ENCODE results near the gene FDX1. TPM values are rescaled to one million over a fixed set of nuclear protein-coding genes. Genes with fewer than 3 reads are reported as not detected.

The FDX1 gene
- total and polyA plus RNA-seq, 3 experiments from 2014 or later = 13.8 to 19.0 (median 14.4) TPM

DNA sequence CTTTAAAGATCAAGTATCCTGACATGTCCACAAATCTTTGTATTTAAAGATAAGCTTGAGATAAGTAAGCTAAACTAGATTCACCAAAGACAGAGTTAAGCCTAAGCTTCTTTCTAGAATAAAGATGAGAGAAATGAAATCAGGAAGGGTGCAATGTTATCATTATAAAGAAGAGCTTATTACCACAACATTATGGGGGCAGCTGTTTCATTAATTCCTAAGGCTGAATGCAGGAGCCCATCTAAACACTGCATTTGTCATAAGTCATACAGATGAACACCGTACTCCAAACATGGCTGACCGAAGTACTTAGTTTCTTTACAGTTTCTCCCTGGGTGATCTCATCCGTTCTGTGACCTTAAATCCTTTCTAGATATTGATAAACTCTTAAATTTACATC lies 16.3 kb downstream of the FDX1 start:
- Histone ChIP-seq H3K4me3 (ENCODE audit: low read length) (no peak overlapping the region), H3K9me3 (ENCODE audit: low read length) (no peaks in the 10 kb centered on the region), H3K27ac (ENCODE audit: low read depth, low read length) (no peak overlapping the region), H3K36me3 (ENCODE audit: insufficient read depth, low read length) (peaks cover 4% of the 10 kb centered on the region), H3K4me1 (ENCODE audit: insufficient read depth, low read length) (no peaks in the 10 kb centered on the region), H3K27me3 (ENCODE audit: insufficient read depth, low read length, poor library complexity, severe bottlenecking) (no peaks in the 10 kb centered on the region)
- CTCF ChIA-PET = interaction anchor here (1.2 to 3.3 kb wide), 2 partner anchors 11 to 17 kb away, joined by 4 to 17 read pairs; partner anchors contain the start of gene FDX1
- H3K9me3 Mint-ChIP-seq = peaks cover 0 to 2% (median 0%) of the 10 kb centered on the region in 5 donors
- no peak overlapping the region for H3K4me3 Mint-ChIP-seq
- POLR2A ChIA-PET = no interaction called here
- H3K27me3 Mint-ChIP-seq = no peaks in the 10 kb centered on the region
- H3K27ac Mint-ChIP-seq = no peak overlapping the region
- H3K36me3 Mint-ChIP-seq = peaks cover 15 to 56% (median 21%) of the 10 kb centered on the region in 3 donors
- no peak for DNase-seq
- peaks cover 28 to 46% (median 46%) of the 10 kb centered on the region in 3 donors for H3K4me1 Mint-ChIP-seq

DNA sequence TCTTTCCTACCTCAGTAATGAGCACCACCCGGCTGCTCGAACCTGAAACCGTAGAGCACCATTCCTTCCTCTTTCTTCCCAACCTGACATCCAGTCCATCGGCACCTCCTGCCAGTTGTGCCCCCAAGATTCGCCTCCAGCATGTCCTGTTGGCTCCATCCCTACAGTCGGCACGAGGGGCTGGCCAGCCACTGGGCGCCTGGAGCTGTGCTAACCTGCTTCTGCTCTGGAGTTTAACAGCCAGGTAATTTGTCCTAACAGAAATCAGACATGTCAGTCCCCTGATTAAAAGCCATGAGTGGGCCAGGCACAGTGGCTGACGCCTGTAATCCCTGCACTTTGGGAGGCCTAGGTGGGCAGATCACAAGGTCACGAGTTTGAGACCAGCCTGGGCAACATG lies 16.8 kb downstream of the FDX1 start:
- no peak for DNase-seq

DNA sequence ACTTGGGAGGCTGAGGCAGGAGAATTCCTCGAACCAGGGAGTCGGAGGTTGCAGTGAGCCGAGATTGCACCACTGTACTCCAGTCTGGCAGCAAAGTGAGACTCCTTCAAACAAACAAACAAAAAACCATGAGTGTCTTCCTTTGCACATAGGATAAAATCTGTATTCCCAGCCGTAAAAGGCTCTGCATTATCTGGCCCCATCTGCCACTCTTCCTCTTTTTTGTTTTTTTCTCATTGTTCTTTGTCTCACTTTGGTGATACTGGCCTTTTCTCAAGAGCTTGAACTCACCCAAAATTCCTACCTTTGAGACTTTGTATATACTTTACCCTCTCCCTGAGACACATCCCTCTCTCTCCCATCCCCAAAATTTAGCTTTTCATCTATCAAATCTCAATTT lies 17.6 kb downstream of the FDX1 start:
- Histone ChIP-seq H3K27ac (ENCODE audit: low read depth, low read length) (no peak overlapping the region), H3K4me3 (ENCODE audit: low read length) (no peak overlapping the region), H3K27me3 (ENCODE audit: insufficient read depth, low read length, poor library complexity, severe bottlenecking) (no peaks in the 10 kb centered on the region), H3K9me3 (ENCODE audit: low read length) (no peaks in the 10 kb centered on the region), H3K36me3 (ENCODE audit: insufficient read depth, low read length) (no peaks in the 10 kb centered on the region), H3K4me1 (ENCODE audit: insufficient read depth, low read length) (peaks cover 4% of the 10 kb centered on the region)
- ChIA-PET CTCF (interaction anchor here (0.9 to 3.3 kb wide), 3 partner anchors 13 to 783 kb away, joined by 3 to 17 read pairs (median 3); no protein-coding TSS in a partner anchor), POLR2A (no interaction called here)
- DNase-seq = no peak
- no peaks in the 10 kb centered on the region for H3K9me3 Mint-ChIP-seq
- H3K4me3 Mint-ChIP-seq = no peak overlapping the region
- no peaks in the 10 kb centered on the region for H3K27me3 Mint-ChIP-seq
- H3K27ac Mint-ChIP-seq = peak overlapping the region in 1 of 8 donors; percentile 7
- peaks cover 13 to 49% (median 18%) of the 10 kb centered on the region in 3 donors for H3K36me3 Mint-ChIP-seq
- peaks cover 30 to 49% (median 46%) of the 10 kb centered on the region in 3 donors for H3K4me1 Mint-ChIP-seq

More for the DNA sequence above, 16.8 kb downstream of the FDX1 start:
- Histone ChIP-seq H3K27ac (ENCODE audit: low read depth, low read length) (no peak overlapping the region), H3K36me3 (ENCODE audit: insufficient read depth, low read length) (no peaks in the 10 kb centered on the region), H3K4me1 (ENCODE audit: insufficient read depth, low read length) (peaks cover 4% of the 10 kb centered on the region), H3K4me3 (ENCODE audit: low read length) (no peak overlapping the region), H3K9me3 (ENCODE audit: low read length) (no peaks in the 10 kb centered on the region), H3K27me3 (ENCODE audit: insufficient read depth, low read length, poor library complexity, severe bottlenecking) (no peaks in the 10 kb centered on the region)
- ChIA-PET CTCF (interaction anchor here (1.2 to 3.3 kb wide), 2 partner anchors 12 to 17 kb away, joined by 4 to 17 read pairs; partner anchors contain the start of gene FDX1), POLR2A (no interaction called here)
- Mint-ChIP-seq H3K4me3 (no peak overlapping the region), H3K27me3 (no peaks in the 10 kb centered on the region), H3K9me3 (no peaks in the 10 kb centered on the region), H3K36me3 (peaks cover 10 to 55% (median 17%) of the 10 kb centered on the region in 3 donors), H3K27ac (peak overlapping the region in 2 of 8 donors; percentile 43 to 77), H3K4me1 (peaks cover 28 to 46% (median 46%) of the 10 kb centered on the region in 3 donors)

DNA sequence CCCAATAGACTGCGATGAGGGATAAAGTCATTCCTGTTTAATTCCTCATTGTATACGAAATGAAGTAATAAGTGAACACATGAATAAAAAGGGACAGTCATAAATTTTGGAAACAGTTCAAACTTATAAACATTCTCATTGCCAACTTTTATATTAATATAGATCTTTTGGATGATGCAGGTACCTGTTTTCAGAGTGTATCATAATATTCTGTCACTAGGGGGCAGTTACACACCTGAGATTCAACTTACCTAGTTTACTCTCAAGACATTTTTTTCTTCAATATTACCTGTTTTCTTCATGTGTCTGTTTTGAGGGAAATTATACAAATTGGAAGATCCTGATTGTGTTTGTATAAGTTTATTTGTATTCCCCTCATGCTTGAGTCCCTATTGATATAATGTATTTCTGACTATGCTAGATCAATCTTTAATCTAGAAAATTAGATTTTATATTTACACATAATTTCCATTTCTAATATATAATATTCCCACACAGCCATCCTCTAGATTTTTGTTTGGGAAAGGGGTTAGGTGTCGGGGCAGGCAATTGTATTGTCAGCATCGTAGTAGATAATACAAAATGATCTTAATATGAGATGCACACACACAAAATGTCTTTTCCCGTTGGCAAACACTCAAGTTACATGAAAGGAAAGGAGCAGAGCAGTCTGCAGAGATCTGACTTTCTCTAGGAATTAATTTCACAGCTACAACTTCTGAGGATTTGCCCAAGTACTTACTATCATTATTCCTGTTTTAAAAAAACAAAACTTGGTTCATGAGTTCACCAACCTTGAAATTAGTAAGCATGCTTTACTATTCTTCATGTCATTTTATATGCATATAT lies 18.4 kb downstream of the FDX1 start:
- H3K36me3 Mint-ChIP-seq = peaks cover 11 to 44% (median 13%) of the 10 kb centered on the region in 3 donors
- no peak overlapping the region for H3K4me3 Mint-ChIP-seq
- Histone ChIP-seq H3K27ac (ENCODE audit: low read depth, low read length) (no peak overlapping the region), H3K36me3 (ENCODE audit: insufficient read depth, low read length) (no peaks in the 10 kb centered on the region), H3K4me1 (ENCODE audit: insufficient read depth, low read length) (peaks cover 4% of the 10 kb centered on the region), H3K9me3 (ENCODE audit: low read length) (no peaks in the 10 kb centered on the region), H3K4me3 (ENCODE audit: low read length) (no peak overlapping the region), H3K27me3 (ENCODE audit: insufficient read depth, low read length, poor library complexity, severe bottlenecking) (no peaks in the 10 kb centered on the region)
- H3K4me1 Mint-ChIP-seq = peaks cover 30 to 49% (median 46%) of the 10 kb centered on the region in 3 donors
- no peaks in the 10 kb centered on the region for H3K27me3 Mint-ChIP-seq
- H3K9me3 Mint-ChIP-seq = no peaks in the 10 kb centered on the region
- H3K27ac Mint-ChIP-seq = peak overlapping the region in 1 of 8 donors; percentile 7
- ChIA-PET POLR2A (interaction anchor here (1.2 kb wide), 1 partner anchor 15 kb away, joined by 4 read pairs; no protein-coding TSS in a partner anchor), CTCF (interaction anchor here (0.6 to 1.4 kb wide), 4 partner anchors 13 to 782 kb away, joined by 3 read pairs; no protein-coding TSS in a partner anchor)
- peak in 1 of 5 donors; percentile 6 for DNase-seq

DNA sequence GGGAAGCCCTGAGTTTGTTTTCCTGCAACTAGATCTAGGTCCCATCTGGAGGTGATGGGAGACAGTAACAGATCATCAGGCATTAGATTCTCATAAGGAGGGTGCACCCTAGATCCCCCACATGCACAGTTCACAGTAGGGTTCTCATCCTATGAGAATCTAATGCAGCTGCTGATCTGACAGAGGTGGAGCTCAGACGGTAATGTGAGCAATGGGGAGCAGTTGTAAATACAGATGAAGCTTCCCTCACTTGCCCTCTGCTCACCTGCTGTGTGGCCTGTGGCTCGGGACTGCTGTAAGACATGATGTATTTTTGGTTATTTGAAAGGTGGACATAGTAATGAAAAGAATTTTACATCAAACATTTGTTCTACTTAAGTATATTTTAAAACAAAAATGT lies 20.5 kb downstream of the FDX1 start:
- Mint-ChIP-seq H3K4me3 (no peak overlapping the region), H3K27me3 (no peaks in the 10 kb centered on the region), H3K27ac (peak overlapping the region in 1 of 8 donors; percentile 44), H3K4me1 (peaks cover 39 to 55% (median 54%) of the 10 kb centered on the region in 3 donors), H3K36me3 (peaks cover 5 to 34% (median 11%) of the 10 kb centered on the region in 3 donors), H3K9me3 (no peaks in the 10 kb centered on the region)
- H3K27me3 ChIP-seq (ENCODE audit: insufficient read depth, low read length, poor library complexity, severe bottlenecking) = no peaks in the 10 kb centered on the region
- ChIA-PET CTCF (interaction anchor here (1.9 kb wide), 1 partner anchor 15 kb away, joined by 6 read pairs; no protein-coding TSS in a partner anchor), POLR2A (no interaction called here)
- H3K4me1 ChIP-seq (ENCODE audit: insufficient read depth, low read length) = peaks cover 12% of the 10 kb centered on the region
- no peaks in the 10 kb centered on the region for H3K36me3 ChIP-seq (ENCODE audit: insufficient read depth, low read length)
- no peak overlapping the region for H3K4me3 ChIP-seq (ENCODE audit: low read length)
- no peaks in the 10 kb centered on the region for H3K9me3 ChIP-seq (ENCODE audit: low read length)
- no peak overlapping the region for H3K27ac ChIP-seq (ENCODE audit: low read depth, low read length)
- DNase-seq = no peak

DNA sequence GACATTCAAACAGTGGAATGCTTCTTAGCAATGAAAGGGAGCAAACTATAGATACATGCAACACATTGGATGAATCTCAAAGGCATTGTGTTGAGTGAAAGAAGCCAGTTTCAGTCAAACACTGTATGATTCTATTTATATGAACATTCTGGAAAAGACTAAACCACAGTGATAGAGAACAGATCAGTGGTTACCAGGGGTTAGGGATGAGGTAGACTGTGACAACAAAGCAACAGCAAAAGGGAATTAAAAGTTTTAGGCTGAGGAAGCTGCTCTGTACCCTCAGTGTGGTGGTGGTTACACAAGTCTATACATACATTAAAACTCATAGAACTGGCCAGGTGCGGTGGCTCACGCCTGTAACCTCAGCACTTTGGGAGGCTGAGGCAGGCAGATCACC lies 23.0 kb downstream of the FDX1 start:
- Mint-ChIP-seq H3K27me3 (no peaks in the 10 kb centered on the region), H3K4me3 (no peak overlapping the region), H3K4me1 (peaks cover 52 to 68% (median 62%) of the 10 kb centered on the region in 3 donors), H3K9me3 (no peaks in the 10 kb centered on the region), H3K36me3 (peaks cover 5 to 29% (median 6%) of the 10 kb centered on the region in 3 donors), H3K27ac (peak overlapping the region in 1 of 8 donors; percentile 11)
- POLR2A ChIA-PET = no interaction called here
- Histone ChIP-seq H3K4me3 (ENCODE audit: low read length) (no peak overlapping the region), H3K9me3 (ENCODE audit: low read length) (no peaks in the 10 kb centered on the region), H3K27ac (ENCODE audit: low read depth, low read length) (no peak overlapping the region), H3K36me3 (ENCODE audit: insufficient read depth, low read length) (no peaks in the 10 kb centered on the region), H3K27me3 (ENCODE audit: insufficient read depth, low read length, poor library complexity, severe bottlenecking) (no peaks in the 10 kb centered on the region), H3K4me1 (ENCODE audit: insufficient read depth, low read length) (peaks cover 17% of the 10 kb centered on the region)
- no peak for DNase-seq
- CTCF ChIA-PET = interaction anchor here (1.4 to 1.9 kb wide), 2 partner anchors 17 to 993 kb away, joined by 3 to 7 read pairs; no protein-coding TSS in a partner anchor

DNA sequence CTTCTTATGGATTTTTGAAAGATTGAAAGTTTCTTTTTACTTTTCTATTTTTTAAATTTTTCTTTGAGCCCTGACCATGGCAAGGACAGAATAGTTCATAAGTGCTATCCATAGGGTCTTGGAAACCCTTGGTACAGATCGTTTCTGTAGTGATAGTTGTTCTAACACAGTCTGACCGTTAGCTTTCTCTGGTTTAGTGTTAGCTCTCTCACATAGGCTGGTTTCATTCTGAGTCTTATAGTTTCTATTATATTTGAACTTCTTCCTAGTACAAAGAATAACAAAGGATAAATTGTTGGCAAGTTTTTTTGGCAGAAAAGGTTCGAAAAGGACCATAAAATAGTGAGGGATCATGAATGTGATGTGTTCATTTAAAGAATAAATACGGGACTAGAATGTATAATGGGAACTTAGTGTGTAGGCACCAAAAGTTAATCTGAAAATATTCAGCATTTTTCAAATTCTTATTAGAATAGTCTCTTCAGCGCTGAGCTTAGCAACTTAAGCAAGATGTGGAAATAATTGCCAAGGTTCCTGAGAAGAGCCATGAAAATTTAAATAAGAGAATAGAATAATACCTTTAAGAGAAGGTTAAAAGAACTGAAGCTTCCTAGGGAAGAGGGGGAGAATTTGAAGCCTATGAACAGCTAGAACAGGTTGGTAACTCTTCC lies 24.1 kb downstream of the FDX1 start:
- CTCF ChIA-PET = interaction anchor here (1.4 to 1.9 kb wide), 2 partner anchors 19 to 992 kb away, joined by 3 to 7 read pairs; no protein-coding TSS in a partner anchor
- H3K4me3 ChIP-seq (ENCODE audit: low read length) = no peak overlapping the region
- H3K36me3 Mint-ChIP-seq = peaks cover 5 to 35% (median 9%) of the 10 kb centered on the region in 3 donors
- no peaks in the 10 kb centered on the region for H3K27me3 Mint-ChIP-seq
- H3K27me3 ChIP-seq (ENCODE audit: insufficient read depth, low read length, poor library complexity, severe bottlenecking) = no peaks in the 10 kb centered on the region
- no peaks in the 10 kb centered on the region for H3K9me3 ChIP-seq (ENCODE audit: low read length)
- no peaks in the 10 kb centered on the region for H3K9me3 Mint-ChIP-seq
- peaks cover 51 to 63% (median 57%) of the 10 kb centered on the region in 3 donors for H3K4me1 Mint-ChIP-seq
- DNase-seq = no peak
- H3K27ac Mint-ChIP-seq = peak overlapping the region in 2 of 8 donors; percentile 36 to 43
- POLR2A ChIA-PET = no interaction called here
- H3K4me1 ChIP-seq (ENCODE audit: insufficient read depth, low read length) = peaks cover 17% of the 10 kb centered on the region
- peaks cover under 1% of the 10 kb centered on the region for H3K36me3 ChIP-seq (ENCODE audit: insufficient read depth, low read length)
- no peak overlapping the region for H3K4me3 Mint-ChIP-seq
- no peak overlapping the region for H3K27ac ChIP-seq (ENCODE audit: low read depth, low read length)

Data from CD8-positive, alpha-beta memory T cell (primary cell).